Stimulated activated CD4-positive, alpha-beta T cell treated with anti-CD3 and anti-CD28 coated beads, Interleukin-12 subunit alpha, Interleukin-12 subunit beta, amount 100 ng/mL, for 4 hours (primary cell): ENCODE results near the gene ZMYND8.
"Not testable (repeated sequence)": the region's sequence is repeated elsewhere in the genome, so short reads cannot be mapped to it uniquely, and the experiment has no call there.

Source experiments
- DNase-seq: peaks from one replicate; pipeline ENCODE4 v3.0.0-alpha.2; 2020

The ZMYND8 gene

GRCh38 chr20:47243532-47244305 is 112.8 kb downstream of the ZMYND8 start:
- DNase-seq, result no peak

- no peak for DNase-seq
Measured at GRCh38 chr20:47243003-47243402, 113.5 kb downstream of the ZMYND8 start.

GRCh38 chr20:47241345-47241781 is 115.1 kb downstream of the ZMYND8 start:
- DNase-seq, result no peak

GRCh38 chr20:47240096-47240495 is 116.4 kb downstream of the ZMYND8 start:
- DNase-seq, result not testable (repeated sequence)

GRCh38 chr20:47239719-47240067 is 116.8 kb downstream of the ZMYND8 start:
- DNase-seq, result no peak

- DNase-seq, result no peak
Measured at GRCh38 chr20:47238780-47239718, 117.5 kb downstream of the ZMYND8 start.

- DNase-seq, result no peak
Measured at GRCh38 chr20:47237715-47238114, 118.8 kb downstream of the ZMYND8 start.

GRCh38 chr20:47236639-47236900 is 119.9 kb downstream of the ZMYND8 start:
- no peak for DNase-seq

- DNase-seq, result no peak
Measured at GRCh38 chr20:47235853-47236638, 120.5 kb downstream of the ZMYND8 start.

GRCh38 chr20:47235111-47235510 is 121.4 kb downstream of the ZMYND8 start:
- no peak for DNase-seq

GRCh38 chr20:47233333-47234188 is 122.9 kb downstream of the ZMYND8 start:
- no peak for DNase-seq

GRCh38 chr20:47232518-47232917 is 124.0 kb downstream of the ZMYND8 start:
- DNase-seq, result no peak

GRCh38 chr20:47231382-47232039 is 125.0 kb downstream of the ZMYND8 start:
- DNase-seq, result no peak

GRCh38 chr20:47230811-47231256 is 125.7 kb downstream of the ZMYND8 start:
- no peak for DNase-seq

- no peak for DNase-seq
Measured at GRCh38 chr20:47228654-47229053, 127.8 kb downstream of the ZMYND8 start.

GRCh38 chr20:47227576-47227975 is 128.9 kb downstream of the ZMYND8 start:
- DNase-seq, result no peak

- DNase-seq, result no peak
Measured at GRCh38 chr20:47227119-47227518, 129.4 kb downstream of the ZMYND8 start.

- DNase-seq, result no peak
Measured at GRCh38 chr20:47225458-47225857, 131.0 kb downstream of the ZMYND8 start.

GRCh38 chr20:47224857-47225256 is 131.6 kb downstream of the ZMYND8 start:
- DNase-seq, result no peak

GRCh38 chr20:47224300-47224791 is 132.2 kb downstream of the ZMYND8 start:
- no peak for DNase-seq

- DNase-seq, result no peak
Measured at GRCh38 chr20:47223896-47224295, 132.6 kb downstream of the ZMYND8 start.
